Measurements from ENCODE around the gene PSMB5.

DNA sequence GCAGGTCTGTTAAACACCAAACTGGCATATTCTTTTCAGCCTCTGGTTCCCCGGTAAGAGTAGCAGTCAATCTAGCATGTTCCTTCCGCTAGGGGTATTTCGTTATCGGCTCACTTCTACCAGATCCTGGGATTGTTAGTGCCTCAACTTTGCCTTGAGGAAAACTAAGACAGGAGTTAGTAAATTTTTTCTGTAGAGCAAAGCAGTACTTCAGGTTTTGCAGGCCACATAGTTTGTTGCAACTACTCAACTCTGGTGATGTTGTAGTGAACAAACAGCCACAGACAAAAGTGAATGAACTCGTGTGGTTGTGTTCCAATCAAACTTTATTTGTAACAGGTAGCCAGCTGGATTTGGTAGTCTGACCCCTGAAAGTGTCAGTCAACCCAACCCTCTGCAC lies 28.9 kb upstream of the PSMB5 start:
- TF ChIP-seq POLR2AphosphoS5 (IDR thresholded peaks at IDR 0.05) = peak in 1 of 2 donors; percentile 3
- TF ChIP-seq, protein P1, sequence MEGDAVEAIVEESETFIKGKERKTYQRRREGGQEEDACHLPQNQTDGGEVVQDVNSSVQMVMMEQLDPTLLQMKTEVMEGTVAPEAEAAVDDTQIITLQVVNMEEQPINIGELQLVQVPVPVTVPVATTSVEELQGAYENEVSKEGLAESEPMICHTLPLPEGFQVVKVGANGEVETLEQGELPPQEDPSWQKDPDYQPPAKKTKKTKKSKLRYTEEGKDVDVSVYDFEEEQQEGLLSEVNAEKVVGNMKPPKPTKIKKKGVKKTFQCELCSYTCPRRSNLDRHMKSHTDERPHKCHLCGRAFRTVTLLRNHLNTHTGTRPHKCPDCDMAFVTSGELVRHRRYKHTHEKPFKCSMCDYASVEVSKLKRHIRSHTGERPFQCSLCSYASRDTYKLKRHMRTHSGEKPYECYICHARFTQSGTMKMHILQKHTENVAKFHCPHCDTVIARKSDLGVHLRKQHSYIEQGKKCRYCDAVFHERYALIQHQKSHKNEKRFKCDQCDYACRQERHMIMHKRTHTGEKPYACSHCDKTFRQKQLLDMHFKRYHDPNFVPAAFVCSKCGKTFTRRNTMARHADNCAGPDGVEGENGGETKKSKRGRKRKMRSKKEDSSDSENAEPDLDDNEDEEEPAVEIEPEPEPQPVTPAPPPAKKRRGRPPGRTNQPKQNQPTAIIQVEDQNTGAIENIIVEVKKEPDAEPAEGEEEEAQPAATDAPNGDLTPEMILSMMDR (IDR thresholded peaks at IDR 0.05) = no peak

Measured in esophagus muscularis mucosa (tissue), 3 donors.